CD4-positive, alpha-beta T cell treated with Interleukin-2 at 100 ng/mL for 4 hours (primary cell): ENCODE measurements around the gene PTP4A2.
"Not testable (repeated sequence)": the region's sequence is repeated elsewhere in the genome, so short reads cannot be mapped to it uniquely, and the experiment has no call there.

ENCODE experiments used
- DNase-seq: peaks from one replicate; pipeline ENCODE4 v3.0.0-alpha.2; 2020; ENCODE audit warnings: low spot score

The PTP4A2 gene

GRCh38 chr1:31949862-31950261 is 11.7 kb upstream of the PTP4A2 start:
- no peak for DNase-seq

DNA sequence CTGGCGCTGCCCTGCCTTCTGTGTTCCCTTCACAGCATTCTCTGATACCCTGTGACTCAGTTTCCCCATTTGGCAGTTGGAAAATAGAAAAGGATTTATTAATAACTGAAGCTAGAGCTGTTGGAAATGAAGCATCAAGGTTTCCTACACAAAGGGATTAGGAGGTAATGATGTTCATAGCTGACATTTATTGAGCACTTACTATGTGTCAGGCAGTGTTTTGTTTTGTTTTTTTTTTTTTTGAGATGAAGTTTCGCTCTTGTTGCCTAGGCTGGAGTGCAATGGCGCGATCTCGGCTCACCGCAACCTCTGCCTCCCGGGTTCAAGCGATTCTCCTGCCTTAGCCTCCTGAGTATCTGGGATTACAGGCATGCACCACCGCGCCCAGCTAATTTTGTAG is 7.5 kb upstream of the PTP4A2 start:
- not testable (repeated sequence) for DNase-seq

GRCh38 chr1:31944205-31945089 is 6.3 kb upstream of the PTP4A2 start:
- DNase-seq = peak; percentile 79

GRCh38 chr1:31943546-31944184 is 5.5 kb upstream of the PTP4A2 start:
- DNase-seq = peak; percentile 48

DNA sequence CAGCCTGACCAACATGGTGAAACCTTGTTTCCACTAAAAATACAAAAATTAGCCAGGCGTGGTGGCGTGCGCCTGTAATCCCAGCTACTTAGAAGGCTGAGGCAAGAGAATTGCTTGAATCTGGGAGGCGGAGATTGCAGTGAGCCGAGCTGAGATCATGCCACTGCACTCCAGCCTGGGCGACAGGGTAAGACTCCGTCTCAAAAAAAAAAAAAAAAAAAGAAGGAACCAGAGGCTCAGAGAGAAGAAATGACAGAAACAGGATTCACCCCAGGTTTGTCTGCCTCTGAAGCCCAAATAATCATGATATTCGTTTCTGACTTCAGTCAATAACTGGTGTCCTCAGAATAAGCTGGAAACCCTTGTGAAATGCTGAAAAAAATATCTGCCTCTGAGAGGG is 3.9 kb upstream of the PTP4A2 start:
- DNase-seq = not testable (repeated sequence)

DNA sequence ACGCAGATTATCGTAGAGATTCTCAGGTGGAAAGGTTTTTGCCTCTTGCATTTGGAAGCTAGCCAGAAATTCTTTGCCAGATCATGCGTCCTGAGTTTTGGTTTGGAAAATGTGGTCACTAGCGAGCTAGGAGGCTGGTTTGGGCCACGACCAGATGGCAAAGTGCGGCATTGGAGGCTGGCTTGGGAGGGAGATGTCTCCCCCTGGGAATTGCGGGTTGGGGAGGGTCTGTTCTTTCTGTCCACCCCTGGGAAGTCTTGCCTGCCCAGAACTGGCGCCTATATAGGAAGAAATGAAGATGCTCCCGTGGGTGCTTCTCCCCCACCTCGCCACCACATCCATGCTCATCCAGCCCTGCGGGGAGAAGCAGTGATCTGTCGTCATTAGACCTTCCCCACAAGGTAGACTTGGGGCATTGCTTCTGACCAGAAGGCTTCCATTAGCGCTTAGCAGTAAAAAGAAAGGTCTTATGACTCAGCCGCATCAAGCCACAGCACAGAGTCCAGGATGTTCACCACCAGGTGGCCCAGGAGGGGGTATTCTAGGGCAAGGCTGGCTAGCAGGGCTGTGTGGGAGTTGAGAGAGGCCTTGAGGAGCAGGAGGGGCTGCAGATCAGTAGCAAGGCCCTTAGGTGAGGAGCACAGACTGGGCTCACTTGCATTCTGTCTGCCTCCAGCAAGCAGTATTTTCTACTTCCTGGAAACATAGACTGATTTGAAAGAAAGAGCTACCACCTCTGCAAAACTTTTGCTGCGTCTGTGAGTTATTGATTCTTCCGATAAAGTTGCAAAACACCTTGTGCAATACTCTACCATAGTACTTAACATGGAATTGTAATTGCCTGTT is 1.5 kb upstream of the PTP4A2 start:
- DNase-seq = peak; percentile 89

DNA sequence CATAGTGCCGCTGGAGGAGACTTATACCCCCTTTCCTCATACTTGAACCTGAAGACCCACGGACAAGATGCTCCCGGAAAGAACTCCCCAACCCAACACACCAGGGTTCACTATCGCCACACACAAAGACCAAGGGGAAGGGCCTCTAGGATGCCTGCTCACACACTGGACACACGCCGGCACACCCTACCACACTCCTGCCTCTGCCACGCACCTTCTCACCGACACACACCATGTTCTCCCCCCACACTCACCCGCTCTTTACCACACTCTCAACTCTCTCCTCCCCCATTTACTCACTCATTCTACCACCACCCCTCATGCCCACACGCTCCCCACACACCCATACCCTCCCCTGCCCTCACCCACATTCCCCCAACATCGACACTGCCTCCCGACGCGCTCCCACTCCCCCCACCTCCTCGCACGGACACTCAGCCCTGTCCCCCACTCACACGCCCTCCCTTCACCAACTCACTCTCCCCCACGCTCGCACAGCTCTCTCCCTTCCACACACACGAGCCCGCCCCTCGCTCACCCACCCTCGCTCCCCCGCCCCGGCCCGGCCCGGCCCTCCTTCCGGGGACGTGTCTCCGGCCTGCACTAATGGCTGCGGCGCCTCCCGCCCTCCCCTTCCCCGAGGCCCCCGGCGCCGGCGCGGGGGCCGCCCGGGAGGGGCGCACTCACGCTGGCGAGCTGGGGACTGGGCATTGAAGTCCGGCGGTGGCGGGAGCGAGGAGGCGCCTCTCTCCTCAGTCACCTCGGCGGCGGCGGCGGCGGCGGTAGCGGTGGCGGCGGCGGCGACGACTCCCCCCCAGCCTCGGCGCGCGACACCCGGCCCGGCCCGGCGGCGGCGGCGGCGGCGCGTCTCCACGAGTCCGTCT is 626 bp downstream of the PTP4A2 start:
- peak; percentile 82 for DNase-seq

GRCh38 chr1:31936981-31937299 is 1.2 kb downstream of the PTP4A2 start:
- no peak for DNase-seq

DNA sequence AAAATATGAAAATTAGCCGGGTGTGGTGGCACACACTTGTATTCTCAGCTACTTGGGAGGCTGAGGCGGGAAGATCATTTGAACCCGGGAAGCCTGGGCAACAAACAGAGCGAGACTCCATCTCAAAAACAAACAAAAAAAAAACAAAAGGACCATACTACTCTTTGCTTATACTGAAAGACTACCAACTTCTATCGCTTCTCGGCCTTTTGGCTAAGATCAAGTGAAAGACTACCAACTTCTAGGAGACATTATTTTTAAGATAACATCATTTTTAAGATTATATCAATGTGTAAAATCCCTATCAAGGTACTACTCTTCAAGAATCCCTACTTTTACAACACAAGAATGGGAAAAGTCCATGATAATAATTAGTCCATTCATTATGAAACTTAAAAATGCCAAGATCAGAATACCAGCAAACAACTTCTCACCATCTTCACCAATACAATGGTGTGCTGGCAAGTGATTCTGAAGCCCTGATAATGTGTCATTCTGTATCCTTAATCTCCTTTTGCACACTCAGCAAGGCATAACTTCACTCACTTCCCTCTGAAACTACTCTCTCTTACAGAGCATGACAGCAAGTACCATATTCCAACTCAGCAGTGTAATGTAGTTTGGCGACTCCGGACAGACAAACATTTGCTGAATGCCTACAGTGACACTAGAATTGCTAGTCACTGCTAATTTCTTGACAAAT is 1.7 kb downstream of the PTP4A2 start:
- DNase-seq = peak; percentile 39

GRCh38 chr1:31934706-31935629 is 3.2 kb downstream of the PTP4A2 start:
- peak; percentile 77 for DNase-seq

DNA sequence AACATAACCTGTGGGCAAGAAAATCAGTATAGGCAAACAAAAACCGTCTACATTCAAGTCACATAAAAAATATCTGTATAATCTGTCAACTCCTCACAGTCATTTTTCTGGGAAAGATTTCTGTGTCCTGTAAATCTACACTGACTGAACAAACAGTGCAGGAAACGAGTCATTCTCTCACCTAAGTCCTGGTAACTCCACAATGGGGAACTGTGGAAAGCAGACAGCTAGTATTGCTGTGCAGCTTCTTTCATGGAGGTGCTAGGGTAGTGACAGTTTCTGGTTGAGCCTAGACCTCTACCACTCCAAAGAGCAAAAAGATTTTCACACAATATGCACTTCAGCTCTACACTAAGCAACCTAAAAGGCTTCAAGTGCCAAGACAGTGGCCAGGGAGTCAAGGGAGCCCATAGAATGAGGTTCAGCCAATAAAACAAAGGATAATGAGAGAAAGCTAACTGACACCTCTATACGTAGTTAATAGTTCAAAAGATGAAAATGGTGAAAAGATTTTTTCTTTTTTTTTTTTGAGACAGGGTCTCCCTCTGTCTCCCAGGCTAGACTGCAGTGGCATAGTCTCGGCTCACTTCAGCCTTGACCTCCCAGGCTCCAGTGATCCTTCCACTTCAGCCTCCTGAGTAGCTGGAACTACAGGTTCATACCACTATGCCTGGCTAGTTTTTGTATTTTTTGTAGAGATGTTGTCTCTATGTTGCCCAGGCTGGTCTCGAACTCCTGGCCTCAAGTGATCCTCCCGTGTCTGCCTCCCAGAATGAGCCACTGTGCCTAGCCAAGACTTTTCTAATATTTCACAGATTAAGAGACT is 5.5 kb downstream of the PTP4A2 start:
- DNase-seq = peak; percentile 50

DNA sequence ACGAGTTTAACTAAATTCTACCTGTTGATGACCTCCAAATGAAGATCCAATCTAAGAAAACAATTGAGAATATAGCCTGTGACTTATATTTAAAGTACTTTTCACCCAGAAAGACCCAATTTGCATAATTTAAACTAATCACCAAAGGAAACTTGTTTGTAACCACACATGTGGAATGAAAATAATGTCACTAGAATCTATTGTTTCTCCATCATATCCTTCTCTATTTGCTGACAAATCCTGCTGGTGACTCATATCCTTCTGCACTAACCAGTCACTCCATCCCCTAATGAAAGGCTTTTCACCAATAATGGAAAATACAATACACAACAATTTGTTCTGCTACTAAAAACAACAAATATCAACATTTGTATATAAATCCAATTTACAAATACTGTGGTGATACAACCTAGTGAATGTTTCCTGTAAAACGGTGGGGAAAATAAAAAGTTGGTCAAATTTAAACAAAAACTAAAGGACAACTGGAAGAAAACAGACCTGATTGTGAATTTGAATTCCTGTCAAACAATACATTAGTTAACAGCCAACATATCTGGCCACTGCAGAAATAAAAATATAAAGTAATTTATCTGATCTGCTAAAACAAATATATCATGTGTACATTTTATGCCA is 6.5 kb downstream of the PTP4A2 start:
- DNase-seq = peak; percentile 52

GRCh38 chr1:31930836-31931592 is 7.2 kb downstream of the PTP4A2 start:
- DNase-seq = no peak

DNA sequence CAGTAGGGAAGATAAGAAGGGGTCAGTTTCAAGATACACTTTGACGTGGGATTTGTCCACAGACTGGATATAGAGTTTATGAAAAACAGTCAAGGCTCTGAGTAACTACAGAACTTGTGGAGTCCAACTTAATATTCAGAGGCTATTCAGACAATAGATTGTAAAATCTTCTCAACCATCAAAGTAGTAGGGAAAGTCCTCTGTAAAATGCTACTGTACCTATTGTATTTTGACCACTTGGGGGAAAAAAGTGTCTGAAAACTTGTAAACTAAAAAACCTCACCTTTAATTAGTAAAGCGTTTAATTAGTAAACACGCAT is 10.5 kb downstream of the PTP4A2 start:
- no peak for DNase-seq

DNA sequence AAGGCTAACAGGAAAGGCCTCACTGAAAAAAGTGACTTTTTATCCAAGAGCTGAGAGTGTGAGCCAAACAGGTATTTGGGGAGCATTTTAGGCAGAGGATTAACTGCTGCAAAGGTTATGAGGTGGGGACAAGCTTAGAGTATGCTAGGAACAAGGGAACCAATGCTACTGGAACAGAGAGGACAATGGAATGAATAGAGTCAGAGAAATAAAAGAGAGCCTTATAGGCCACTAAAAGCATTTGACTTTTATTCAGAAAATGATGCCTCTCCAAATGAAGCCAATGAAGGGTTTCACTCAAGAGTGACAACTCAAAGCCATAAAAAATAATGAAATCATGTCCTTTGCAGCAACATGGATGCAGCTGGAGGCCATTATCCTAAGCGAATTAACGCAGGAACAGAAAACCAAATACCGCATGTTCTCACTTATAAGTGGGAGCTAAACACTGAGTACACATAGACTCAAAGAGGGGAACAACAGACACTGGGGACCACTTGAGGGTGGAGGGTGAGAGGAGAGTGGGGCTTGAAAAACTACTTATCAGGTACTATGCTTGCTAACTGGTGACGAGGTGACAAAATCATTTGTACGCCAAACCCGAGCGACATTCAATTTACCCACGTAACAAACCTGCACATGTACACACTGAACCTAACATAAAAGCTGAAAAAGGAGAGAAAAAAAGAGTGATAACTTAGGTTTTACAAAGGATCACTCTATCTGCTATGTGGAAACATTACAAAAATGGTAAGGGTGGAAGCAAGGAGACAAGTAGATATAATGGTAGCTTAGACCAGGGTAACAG is 11.1 kb downstream of the PTP4A2 start:
- DNase-seq = no peak

- peak; percentile 36 for DNase-seq
Observed at GRCh38 chr1:31926252-31926651, 11.9 kb downstream of the PTP4A2 start.

DNA sequence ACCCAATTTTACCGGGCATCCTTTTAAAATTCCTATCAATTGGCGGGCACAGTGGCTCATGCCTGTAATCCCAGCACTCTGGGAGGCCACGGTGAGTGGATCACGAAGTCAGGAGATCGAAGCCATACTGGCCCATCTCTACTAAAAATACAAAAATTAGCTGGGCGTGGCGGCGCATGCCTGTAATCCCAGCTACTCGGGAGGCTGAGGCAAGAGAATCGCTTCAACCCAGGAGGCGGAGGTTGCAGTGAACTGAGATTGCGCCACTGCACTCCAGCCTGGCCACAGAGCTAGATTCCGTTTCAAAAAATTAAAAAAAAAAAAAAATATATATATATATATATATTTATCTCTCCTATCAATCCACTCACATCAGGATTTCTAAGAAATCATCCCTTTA is 12.3 kb downstream of the PTP4A2 start:
- not testable (repeated sequence) for DNase-seq
